ENCODE measurements around the gene SCFD2. TPM values are rescaled to one million over a fixed set of nuclear protein-coding genes. Genes with fewer than 3 reads are reported as not detected.

The SCFD2 gene
- polyA plus RNA-seq, 6 donors from 2014 or later, result 11.6 to 22.7 (median 19.3) TPM

DNA sequence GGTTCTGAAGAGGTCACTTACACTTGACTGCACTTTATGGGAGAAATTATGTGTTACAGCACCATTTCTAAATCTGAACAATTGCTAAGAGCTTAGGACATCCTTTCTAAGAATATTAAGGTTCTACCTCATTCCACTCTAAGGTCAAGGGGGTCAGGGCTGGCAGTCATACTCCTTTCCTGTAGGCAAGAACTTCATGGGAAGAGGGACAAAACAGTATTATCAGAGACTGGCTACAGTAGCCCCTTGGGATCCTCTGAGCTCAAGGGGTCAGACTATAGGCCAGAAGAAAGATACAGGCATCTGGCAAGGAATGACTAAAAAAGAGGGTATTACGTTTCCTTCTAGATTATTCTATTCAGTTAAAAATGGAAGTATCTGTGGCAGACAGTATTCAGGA is 388.6 kb downstream of the SCFD2 start:
- H3K27ac Mint-ChIP-seq, result no peak overlapping the region
- ATAC-seq (ENCODE audit: low read depth in 2 of 2) (no peak), DNase-seq (no peak)
- H3K4me1 Mint-ChIP-seq, result no peaks in the 10 kb centered on the region
- H3K27me3 Mint-ChIP-seq, result no peaks in the 10 kb centered on the region
- peaks cover 0 to 6% (median 4%) of the 10 kb centered on the region in 7 donors for H3K9me3 Mint-ChIP-seq
- H3K4me3 Mint-ChIP-seq, result no peak overlapping the region
- no peaks in the 10 kb centered on the region for H3K36me3 Mint-ChIP-seq

DNA sequence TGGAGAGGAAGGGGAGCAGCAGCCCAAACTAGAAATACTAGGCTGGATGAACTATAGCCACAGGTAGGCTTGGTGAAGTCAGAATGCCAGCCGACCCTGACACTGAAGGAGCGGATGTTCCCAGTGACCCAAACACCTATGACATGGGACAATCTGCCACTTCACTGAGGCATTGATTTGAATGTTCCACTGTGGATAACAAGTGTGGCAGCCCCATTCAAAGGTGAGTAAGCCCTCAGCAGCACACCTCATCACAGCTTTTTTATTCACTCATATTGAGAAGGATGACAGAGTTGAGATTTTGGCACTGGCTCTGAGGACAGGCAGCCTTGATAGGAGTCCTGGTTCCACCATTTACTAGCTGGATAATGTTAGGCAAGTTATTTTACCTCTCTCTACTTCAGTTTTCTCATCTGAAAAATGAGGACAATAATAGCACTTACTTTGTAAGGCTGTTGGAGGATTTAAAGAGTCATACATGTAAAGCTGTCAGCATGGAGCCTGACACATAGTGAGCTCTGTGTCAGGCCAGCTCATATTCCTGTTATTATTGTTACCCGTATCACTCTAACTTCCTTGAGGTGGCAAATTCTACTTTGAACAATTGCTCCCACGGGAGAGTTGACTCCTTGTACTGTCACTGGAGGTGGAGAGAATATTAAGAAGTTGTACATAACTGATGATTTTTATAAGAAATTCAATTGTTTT is 389.2 kb downstream of the SCFD2 start:
- Mint-ChIP-seq H3K27ac (no peak overlapping the region), H3K4me3 (no peak overlapping the region), H3K27me3 (no peaks in the 10 kb centered on the region), H3K4me1 (no peaks in the 10 kb centered on the region), H3K36me3 (no peaks in the 10 kb centered on the region), H3K9me3 (peaks cover 0 to 10% (median 4%) of the 10 kb centered on the region in 7 donors)
- DNase-seq (no peak), ATAC-seq (ENCODE audit: low read depth in 2 of 2) (no peak)

DNA sequence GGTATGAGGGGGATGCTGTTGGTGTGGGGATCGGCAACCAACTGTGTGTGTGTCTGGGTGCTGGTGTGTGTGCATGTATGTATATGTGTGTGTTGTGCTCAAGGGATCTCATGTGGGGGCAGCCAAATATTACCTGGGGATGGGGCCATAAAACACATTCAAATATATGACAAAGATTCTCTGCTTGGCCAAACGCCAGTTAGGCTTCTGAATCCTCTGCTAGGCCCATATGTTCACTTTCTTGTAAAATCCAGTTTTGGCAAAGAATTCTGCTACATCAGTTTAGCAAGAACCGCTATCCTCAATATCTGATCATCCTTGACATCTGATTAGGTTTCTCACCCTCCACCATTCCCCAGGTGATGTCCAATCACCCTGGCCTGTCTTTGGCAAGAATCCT is 397.2 kb downstream of the SCFD2 start:
- Mint-ChIP-seq H3K4me1 (peaks cover 0 to 6% (median 0%) of the 10 kb centered on the region in 3 donors), H3K9me3 (peaks cover 0 to 12% (median 5%) of the 10 kb centered on the region in 7 donors)

DNA sequence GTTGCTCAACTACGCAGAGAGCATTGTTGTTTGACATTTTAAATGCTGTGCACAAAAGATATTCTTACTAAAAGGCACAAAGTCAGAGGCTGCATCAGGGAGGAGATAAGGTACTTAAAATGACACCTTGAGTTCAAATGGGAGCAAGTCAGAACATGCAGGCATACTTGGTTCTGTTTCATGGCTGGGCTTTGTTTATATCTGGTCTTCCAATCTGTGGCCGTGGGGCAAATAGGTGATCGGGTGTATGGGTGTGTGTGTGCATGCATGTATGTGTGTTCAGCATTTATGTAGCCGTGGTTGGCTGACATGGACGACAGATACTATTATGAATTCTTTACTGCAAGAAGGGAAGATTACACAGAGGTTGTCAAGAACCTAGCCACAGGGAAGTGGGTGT is 397.6 kb downstream of the SCFD2 start:
- Mint-ChIP-seq H3K9me3 (peaks cover 0 to 12% (median 5%) of the 10 kb centered on the region in 7 donors), H3K27ac (no peak overlapping the region), H3K4me1 (peaks cover 0 to 6% (median 0%) of the 10 kb centered on the region in 3 donors), H3K36me3 (peaks cover 4 to 24% of the 10 kb centered on the region in 2 donors), H3K4me3 (no peak overlapping the region), H3K27me3 (no peaks in the 10 kb centered on the region)
- DNase-seq, result no peak
- ATAC-seq (ENCODE audit: low read depth in 2 of 2), result no peak

More for the DNA sequence above, 397.2 kb downstream of the SCFD2 start:
- DNase-seq, result no peak
- peaks cover 4 to 24% of the 10 kb centered on the region in 2 donors for H3K36me3 Mint-ChIP-seq
- no peak overlapping the region for H3K27ac Mint-ChIP-seq
- H3K27me3 Mint-ChIP-seq, result no peaks in the 10 kb centered on the region
- no peak for ATAC-seq (ENCODE audit: low read depth in 2 of 2)
- no peak overlapping the region for H3K4me3 Mint-ChIP-seq

DNA sequence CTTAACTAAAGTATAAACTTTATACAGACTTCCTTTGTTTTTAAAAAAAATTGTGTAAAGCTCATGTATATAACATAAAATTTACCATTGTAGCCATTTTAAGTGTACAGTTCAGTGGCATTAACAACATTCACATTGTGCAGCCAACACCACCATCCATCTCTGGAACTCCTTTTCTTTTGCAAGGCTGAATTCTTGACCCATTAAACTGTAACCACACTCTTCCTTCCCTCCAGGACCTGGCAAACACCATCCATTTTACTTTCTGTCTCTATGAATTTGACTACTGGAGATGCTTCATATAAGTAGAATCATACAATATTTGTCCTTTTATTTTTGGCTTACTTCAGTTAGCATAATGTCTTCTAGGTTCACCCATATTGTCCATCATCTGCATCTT is 399.1 kb downstream of the SCFD2 start:
- Mint-ChIP-seq H3K36me3 (peaks cover 4 to 26% of the 10 kb centered on the region in 2 donors), H3K27ac (peak overlapping the region in 1 of 6 donors; percentile 54)
- no peak for ATAC-seq (ENCODE audit: low read depth in 2 of 2)

DNA sequence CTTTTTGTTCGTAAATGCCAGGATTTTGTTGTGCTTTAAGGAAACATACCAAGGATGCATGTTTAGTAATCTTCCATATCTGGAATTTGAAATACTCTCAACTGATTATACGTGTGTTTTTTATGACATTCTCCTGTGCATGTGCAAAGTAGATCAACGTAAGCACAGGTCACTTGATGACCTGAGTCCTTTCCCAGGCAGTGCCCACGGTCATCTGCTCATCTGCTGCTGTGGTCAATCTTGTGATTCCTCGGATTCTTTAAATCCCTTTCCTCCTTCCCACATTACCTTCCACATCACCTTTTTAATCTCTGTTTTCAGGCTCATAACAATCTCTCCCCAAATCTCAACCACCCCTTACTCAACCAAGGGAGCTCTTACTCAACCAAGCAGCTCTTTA is 399.7 kb downstream of the SCFD2 start:
- H3K27me3 Mint-ChIP-seq, result no peaks in the 10 kb centered on the region
- peaks cover 0 to 6% (median 2%) of the 10 kb centered on the region in 7 donors for H3K9me3 Mint-ChIP-seq
- H3K36me3 Mint-ChIP-seq, result peaks cover 4 to 26% of the 10 kb centered on the region in 2 donors
- ATAC-seq (ENCODE audit: low read depth in 2 of 2) (no peak), DNase-seq (no peak)
- H3K27ac Mint-ChIP-seq, result no peak overlapping the region
- H3K4me1 Mint-ChIP-seq, result peaks cover 0 to 6% (median 3%) of the 10 kb centered on the region in 3 donors
- H3K4me3 Mint-ChIP-seq, result peak overlapping the region in 1 of 8 donors; percentile 69

More for the DNA sequence above, 399.1 kb downstream of the SCFD2 start:
- Mint-ChIP-seq H3K27me3 (no peaks in the 10 kb centered on the region), H3K4me3 (no peak overlapping the region), H3K4me1 (peaks cover 0 to 6% (median under 1%) of the 10 kb centered on the region in 3 donors), H3K9me3 (peaks cover 0 to 8% (median 4%) of the 10 kb centered on the region in 7 donors)
- DNase-seq, result no peak

DNA sequence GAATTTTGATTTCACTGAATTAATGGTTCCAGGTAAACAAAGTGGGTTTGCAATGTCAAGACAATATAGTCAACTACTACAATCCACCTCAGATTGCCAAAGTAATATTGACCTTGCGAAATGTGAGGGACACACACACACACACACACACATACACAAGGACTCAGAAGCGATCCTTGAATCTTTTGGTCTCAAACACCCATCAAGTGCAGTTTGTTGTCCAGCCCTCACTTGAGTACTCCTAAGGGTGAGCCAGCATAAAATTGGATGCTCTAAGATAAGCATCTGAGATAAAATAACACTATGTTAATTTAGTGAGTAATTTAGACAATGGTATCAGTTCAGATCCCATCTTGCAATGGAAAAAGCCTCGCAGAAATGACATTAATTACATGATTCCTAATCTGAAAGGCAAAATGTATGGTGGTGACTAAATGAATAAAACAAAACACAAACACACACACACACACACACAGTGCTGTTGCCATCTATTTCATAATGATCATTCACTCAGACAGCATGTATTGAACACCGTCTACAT is 401.2 kb downstream of the SCFD2 start:
- H3K27ac Mint-ChIP-seq, result no peak overlapping the region
- H3K4me3 Mint-ChIP-seq, result no peak overlapping the region
- DNase-seq, result no peak
- ATAC-seq (ENCODE audit: low read depth in 2 of 2), result no peak
- H3K27me3 Mint-ChIP-seq, result no peaks in the 10 kb centered on the region
- H3K9me3 Mint-ChIP-seq, result peaks cover 0 to 5% (median 0%) of the 10 kb centered on the region in 7 donors
- H3K4me1 Mint-ChIP-seq, result peaks cover 0 to 6% (median 3%) of the 10 kb centered on the region in 3 donors
- H3K36me3 Mint-ChIP-seq, result peaks cover 5 to 18% of the 10 kb centered on the region in 2 donors

DNA sequence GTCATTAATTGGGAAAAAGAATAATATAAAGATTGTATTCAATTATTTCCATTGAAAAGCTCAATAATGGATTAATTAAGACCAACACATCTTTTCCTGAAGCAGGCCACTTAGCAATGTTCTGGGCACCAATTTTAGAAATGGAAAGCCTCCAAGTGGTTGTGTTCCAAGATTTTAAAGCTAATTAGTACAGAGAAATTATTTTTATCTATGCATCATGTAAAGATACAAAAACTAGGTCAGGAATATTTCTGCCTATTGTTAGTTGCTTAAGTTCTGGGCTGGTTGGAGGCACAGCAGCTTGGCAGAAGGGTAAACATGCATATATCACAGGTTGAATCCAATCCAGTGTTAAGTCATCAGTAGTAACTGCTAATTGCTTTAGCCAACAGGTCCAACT is 401.9 kb downstream of the SCFD2 start:
- DNase-seq, result no peak
- Mint-ChIP-seq H3K27me3 (no peaks in the 10 kb centered on the region), H3K27ac (no peak overlapping the region), H3K36me3 (peaks cover 10 to 13% of the 10 kb centered on the region in 2 donors), H3K9me3 (peaks cover 0 to 2% (median 0%) of the 10 kb centered on the region in 7 donors), H3K4me3 (no peak overlapping the region), H3K4me1 (peaks cover 0 to 6% (median 3%) of the 10 kb centered on the region in 3 donors)
- ATAC-seq (ENCODE audit: low read depth in 2 of 2), result no peak

DNA sequence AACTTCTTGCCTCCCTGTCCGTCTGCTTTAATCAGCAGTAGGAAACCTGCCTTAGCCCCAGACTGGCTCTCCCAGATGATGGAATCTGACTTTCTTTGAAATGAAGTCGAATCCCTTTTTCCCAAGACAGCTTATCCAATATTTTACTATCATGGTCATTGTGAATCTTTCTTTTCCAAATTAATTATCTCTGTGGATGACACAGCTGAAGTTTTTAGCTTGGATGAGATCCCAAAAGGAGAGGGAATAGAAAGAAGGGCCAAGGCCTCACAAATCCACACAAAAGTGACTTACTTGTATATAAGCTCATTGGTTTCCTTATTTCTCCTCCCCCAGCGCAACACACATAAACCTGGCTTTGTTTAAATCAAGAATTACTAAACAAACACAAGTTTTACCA is 403.1 kb downstream of the SCFD2 start:
- H3K4me1 Mint-ChIP-seq, result peaks cover 0 to 3% (median 0%) of the 10 kb centered on the region in 3 donors
- H3K9me3 Mint-ChIP-seq, result no peaks in the 10 kb centered on the region
- no peaks in the 10 kb centered on the region for H3K27me3 Mint-ChIP-seq
- no peak for DNase-seq
- ATAC-seq (ENCODE audit: low read depth in 2 of 2), result no peak
- peaks cover 10 to 13% of the 10 kb centered on the region in 2 donors for H3K36me3 Mint-ChIP-seq
- no peak overlapping the region for H3K27ac Mint-ChIP-seq
- H3K4me3 Mint-ChIP-seq, result no peak overlapping the region

DNA sequence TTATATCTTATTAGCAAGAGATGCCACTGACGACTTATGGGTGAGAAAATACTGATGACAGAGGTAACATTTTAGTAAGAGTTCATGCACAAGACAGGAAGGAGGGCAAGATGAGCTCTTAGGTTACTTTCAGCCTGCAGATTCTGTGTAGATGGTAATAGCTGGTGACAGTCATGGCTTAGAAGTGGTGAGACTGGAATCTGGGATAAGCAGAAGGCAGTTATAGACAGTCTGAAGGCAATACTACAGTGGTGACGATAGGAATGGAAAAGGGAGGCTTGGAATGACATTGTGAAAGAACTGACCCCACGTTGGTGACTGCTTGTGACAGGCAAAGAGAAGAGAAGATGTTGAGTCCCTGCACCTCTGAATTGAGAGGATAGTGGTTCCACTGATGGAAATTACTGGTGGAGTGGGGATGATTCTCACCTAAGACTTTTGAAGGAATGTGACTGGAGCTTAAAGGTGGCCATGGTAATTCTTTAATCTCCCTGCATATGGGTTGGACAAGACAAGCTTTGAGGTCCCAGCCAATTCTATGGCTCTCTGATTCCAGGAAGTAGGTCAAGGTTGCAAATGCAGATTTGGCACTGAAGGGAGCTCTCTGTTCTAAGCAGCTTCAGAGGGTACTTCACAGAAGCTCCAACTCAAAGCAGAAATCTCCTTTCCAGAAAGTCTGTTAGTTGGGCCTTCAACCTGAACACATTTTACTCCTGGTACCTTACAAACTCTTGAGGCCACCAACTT is 404.0 kb downstream of the SCFD2 start:
- Mint-ChIP-seq H3K4me3 (no peak overlapping the region), H3K27ac (peak overlapping the region in 2 of 6 donors; percentile 12 to 21), H3K36me3 (peaks cover 10 to 13% of the 10 kb centered on the region in 2 donors), H3K4me1 (peaks cover 0 to 3% (median 0%) of the 10 kb centered on the region in 3 donors), H3K9me3 (no peaks in the 10 kb centered on the region), H3K27me3 (no peaks in the 10 kb centered on the region)
- ATAC-seq (ENCODE audit: low read depth in 2 of 2) (no peak), DNase-seq (no peak)

DNA sequence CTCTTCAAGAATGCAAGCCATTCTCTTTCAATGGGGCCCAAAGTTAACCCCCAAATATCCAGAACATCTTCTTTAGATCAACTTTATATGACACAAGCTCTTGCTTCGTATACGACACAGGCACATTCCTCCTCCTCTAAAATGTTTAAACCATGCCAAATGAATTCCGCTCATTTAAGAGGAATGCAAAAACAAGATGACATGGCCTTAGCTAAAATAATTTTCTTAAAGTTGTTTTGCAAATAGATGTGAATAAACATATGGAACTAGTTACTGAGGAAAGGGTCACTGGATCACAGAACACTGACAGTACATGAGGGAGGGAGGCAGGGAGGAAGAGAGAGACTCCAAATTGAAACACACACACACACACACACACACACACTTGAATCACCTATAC is 406.3 kb downstream of the SCFD2 start:
- Mint-ChIP-seq H3K4me3 (no peak overlapping the region), H3K27me3 (no peaks in the 10 kb centered on the region), H3K4me1 (peaks cover 0 to 3% (median 0%) of the 10 kb centered on the region in 3 donors), H3K9me3 (no peaks in the 10 kb centered on the region), H3K27ac (peak overlapping the region in 1 of 6 donors; percentile 86), H3K36me3 (peaks cover 5 to 7% of the 10 kb centered on the region in 2 donors)
- ATAC-seq (ENCODE audit: low read depth in 2 of 2), result no peak
- DNase-seq, result no peak

DNA sequence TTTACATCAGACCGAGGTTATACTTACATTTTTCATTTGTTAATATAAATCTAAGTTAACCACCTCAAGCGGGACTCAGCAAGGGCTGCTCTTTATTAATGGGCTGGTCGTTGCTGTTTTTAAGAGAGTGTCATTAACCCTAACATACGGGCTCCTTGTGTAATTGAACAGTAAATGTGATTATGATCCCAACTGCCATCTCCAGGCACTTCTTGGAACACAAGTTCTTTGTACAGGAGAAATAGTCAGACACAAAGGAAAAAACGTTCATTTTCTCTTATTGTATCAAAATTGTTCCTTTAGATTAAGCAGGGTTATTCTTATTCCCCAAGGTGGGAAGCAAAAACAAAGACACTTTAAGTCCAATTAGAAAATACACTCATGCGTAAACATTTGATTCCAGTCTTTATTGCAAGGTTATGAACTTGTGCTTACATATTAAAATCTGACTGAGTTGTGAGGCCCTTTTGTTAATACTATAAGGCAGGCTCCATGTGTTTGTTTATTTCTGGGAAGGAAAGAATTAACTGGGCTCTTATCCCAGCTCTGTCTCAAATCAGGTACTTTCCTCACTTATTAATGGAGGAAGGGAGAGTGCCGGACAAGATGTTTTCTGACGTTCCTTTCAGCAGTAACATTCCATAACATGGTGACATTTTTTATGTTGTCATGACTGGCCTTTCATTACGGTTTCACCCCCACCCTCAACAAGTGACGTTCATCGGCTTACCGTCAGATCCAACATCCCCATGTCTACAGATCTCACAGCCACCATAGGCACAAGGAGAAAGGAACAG is 407.8 kb downstream of the SCFD2 start:
- Mint-ChIP-seq H3K36me3 (peaks cover 5 to 7% of the 10 kb centered on the region in 2 donors), H3K27ac (peak overlapping the region in 1 of 6 donors; percentile 24), H3K27me3 (no peaks in the 10 kb centered on the region), H3K4me3 (no peak overlapping the region), H3K4me1 (peaks cover 0 to 3% (median 0%) of the 10 kb centered on the region in 3 donors), H3K9me3 (no peaks in the 10 kb centered on the region)
- DNase-seq (no peak), ATAC-seq (ENCODE audit: low read depth in 2 of 2) (no peak)

DNA sequence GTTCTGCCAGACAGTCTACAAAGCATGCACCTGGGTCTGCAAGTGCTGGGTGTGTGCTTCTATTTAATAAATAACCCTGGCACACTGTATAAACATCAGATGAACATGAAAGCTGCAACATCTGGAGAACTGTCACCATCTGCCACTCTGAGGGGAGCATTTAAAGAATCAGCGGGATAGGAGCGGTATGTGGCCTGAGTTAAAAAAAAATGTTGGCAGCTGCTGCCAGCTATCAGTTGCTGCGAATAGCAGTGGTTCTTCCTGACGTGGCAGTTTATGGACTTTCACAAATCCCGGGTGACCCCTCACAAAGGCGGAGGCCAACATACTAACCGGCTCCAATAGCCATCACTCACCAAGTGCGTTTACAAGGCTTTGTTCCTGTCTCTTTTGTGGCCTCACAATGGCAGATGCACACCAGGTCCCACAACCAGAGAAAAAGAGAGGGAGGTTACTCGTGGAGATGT is 408.6 kb downstream of the SCFD2 start:
- peaks cover 0 to 3% (median 0%) of the 10 kb centered on the region in 3 donors for H3K4me1 Mint-ChIP-seq
- no peak for DNase-seq
- no peak overlapping the region for H3K4me3 Mint-ChIP-seq
- ATAC-seq (ENCODE audit: low read depth in 2 of 2), result no peak
- no peaks in the 10 kb centered on the region for H3K9me3 Mint-ChIP-seq
- H3K27ac Mint-ChIP-seq, result no peak overlapping the region
- H3K27me3 Mint-ChIP-seq, result no peaks in the 10 kb centered on the region
- peaks cover 5 to 7% of the 10 kb centered on the region in 2 donors for H3K36me3 Mint-ChIP-seq

All from naive B cell (primary cell).